Smooth muscle cell (in vitro differentiated cells): ENCODE data around the gene HHAT. TPM values are rescaled to one million over a fixed set of nuclear protein-coding genes. Genes with fewer than 3 reads are reported as not detected.

Experiments
- DNase-seq: peaks from one replicate; lab custom pipeline; 2025; ENCODE audit not compliant: unreplicated experiment; lab: John Stamatoyannopoulos, UW
- H2AFZ ChIP-seq: fragments of 200-600 bp; sonication (generic); 2 replicates; pipeline ENCODE4 v1.6.0; 2016; ENCODE audit warnings: antibody characterized with exemption, low read depth, mild to moderate bottlenecking
- H3F3A ChIP-seq: fragments of 200-600 bp; sonication (generic); 2 replicates; pipeline ENCODE4 v1.6.0; 2017; ENCODE audit warnings: antibody characterized with exemption, low read depth
- H3K27ac ChIP-seq: fragments of 200-600 bp; sonication (generic); 2 replicates; pipeline ENCODE4 v1.5.1; 2016; ENCODE audit warnings: low read depth, mild to moderate bottlenecking
- H3K27me3 ChIP-seq: fragments of 200-600 bp; sonication (generic); 2 replicates; pipeline ENCODE4 v1.6.1; 2016; ENCODE audit warnings: low read depth, mild to moderate bottlenecking
- H3K36me3 ChIP-seq: fragments of 200-600 bp; sonication (generic); 2 replicates; pipeline ENCODE4 v1.5.1; 2016; ENCODE audit warnings: low read depth
- H3K4me1 ChIP-seq: fragments of 200-600 bp; sonication (generic); 2 replicates; pipeline ENCODE4 v1.5.1; 2016; ENCODE audit warnings: low read depth
- H3K4me2 ChIP-seq: fragments of 200-600 bp; sonication (generic); 2 replicates; pipeline ENCODE4 v1.6.0; 2016; ENCODE audit warnings: mild to moderate bottlenecking
- H3K4me3 ChIP-seq: fragments of 200-600 bp; sonication (generic); 2 replicates; pipeline ENCODE4 v1.5.1; 2016; ENCODE audit warnings: mild to moderate bottlenecking
- H3K79me2 ChIP-seq: fragments of 200-600 bp; sonication (generic); 2 replicates; pipeline ENCODE4 v1.6.0; 2016; ENCODE audit warnings: low read depth, mild to moderate bottlenecking
- H3K9ac ChIP-seq: fragments of 200-600 bp; sonication (generic); 2 replicates; pipeline ENCODE4 v1.6.0; 2016; ENCODE audit warnings: low read depth
- H3K9me3 ChIP-seq: fragments of 200-600 bp; sonication (generic); replicated peaks from 2 replicates; pipeline ENCODE4 v1.5.1; 2016; ENCODE audit warnings: low read depth
- H4K20me1 ChIP-seq: fragments of 200-600 bp; sonication (generic); 2 replicates; pipeline ENCODE4 v1.6.0; 2016; ENCODE audit warnings: low read depth
- WGBS: methylation state at CpG from one replicate; pipeline ENCODE4 v1.1.7; 2016; ENCODE audit warnings: low lambda C conversion rate; 5-methylcytosine and 5-hydroxymethylcytosine counted together
- polyA plus RNA-seq: library from polyadenylated mRNA; unstranded; fragments of >200 nt; fragmentation: Nextera tagmentation; extraction: Ambion mirVana; gene quantifications from 2 replicates; pipeline ENCODE4 v1.2.1, GENCODE V29; 2016
- total RNA-seq: library from RNA; depleted of rRNA; stranded (reverse); fragments of >200 nt; gene quantifications from 2 replicates; pipeline ENCODE4 v1.2.3, GENCODE V29; 2014
- TF ChIP-seq, protein P1 (sequence below): fragments of 200-600 bp; sonication (generic); IDR thresholded peaks from 2 replicates; pipeline ENCODE4 v1.5.1; 2017; ENCODE audit warnings: borderline replicate concordance, mild to moderate bottlenecking, antibody characterized with exemption; ENCODE audit not compliant: insufficient read depth, poor library complexity, severe bottlenecking

Gene HHAT
- total and polyA plus RNA-seq, 2 experiments from 2014 or later: 4.6 to 9.8 TPM

DNA sequence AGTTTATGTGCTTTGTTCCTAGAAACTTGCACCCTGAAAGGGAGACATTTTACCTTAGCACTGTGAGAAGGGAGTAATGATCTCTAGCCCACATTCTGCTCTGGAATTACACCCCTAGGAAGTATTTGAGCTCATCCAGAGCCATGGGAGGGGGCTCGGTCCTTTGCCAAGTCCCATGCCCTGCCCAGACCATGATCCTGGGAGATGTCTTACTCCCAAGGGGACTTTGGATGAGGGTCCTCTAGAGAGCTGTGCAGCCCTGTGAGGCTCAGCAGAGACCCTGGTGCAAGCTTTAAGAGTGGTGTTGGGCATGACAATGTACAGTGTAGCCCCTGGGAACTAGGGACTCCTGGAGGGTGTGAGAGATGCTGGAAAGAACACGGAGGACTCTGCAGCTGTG is 241.4 kb downstream of the HHAT start:
- H3K4me1 ChIP-seq: no peaks in the 10 kb centered on the region
- H3K36me3 ChIP-seq: no peaks in the 10 kb centered on the region
- no peak overlapping the region for H2AFZ ChIP-seq
- no peaks in the 10 kb centered on the region for H4K20me1 ChIP-seq
- no peak overlapping the region for H3K9ac ChIP-seq
- H3F3A ChIP-seq: no peaks in the 10 kb centered on the region
- TF ChIP-seq, protein P1, sequence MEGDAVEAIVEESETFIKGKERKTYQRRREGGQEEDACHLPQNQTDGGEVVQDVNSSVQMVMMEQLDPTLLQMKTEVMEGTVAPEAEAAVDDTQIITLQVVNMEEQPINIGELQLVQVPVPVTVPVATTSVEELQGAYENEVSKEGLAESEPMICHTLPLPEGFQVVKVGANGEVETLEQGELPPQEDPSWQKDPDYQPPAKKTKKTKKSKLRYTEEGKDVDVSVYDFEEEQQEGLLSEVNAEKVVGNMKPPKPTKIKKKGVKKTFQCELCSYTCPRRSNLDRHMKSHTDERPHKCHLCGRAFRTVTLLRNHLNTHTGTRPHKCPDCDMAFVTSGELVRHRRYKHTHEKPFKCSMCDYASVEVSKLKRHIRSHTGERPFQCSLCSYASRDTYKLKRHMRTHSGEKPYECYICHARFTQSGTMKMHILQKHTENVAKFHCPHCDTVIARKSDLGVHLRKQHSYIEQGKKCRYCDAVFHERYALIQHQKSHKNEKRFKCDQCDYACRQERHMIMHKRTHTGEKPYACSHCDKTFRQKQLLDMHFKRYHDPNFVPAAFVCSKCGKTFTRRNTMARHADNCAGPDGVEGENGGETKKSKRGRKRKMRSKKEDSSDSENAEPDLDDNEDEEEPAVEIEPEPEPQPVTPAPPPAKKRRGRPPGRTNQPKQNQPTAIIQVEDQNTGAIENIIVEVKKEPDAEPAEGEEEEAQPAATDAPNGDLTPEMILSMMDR: no peak
- H3K27me3 ChIP-seq: no peaks in the 10 kb centered on the region
- no peak overlapping the region for H3K27ac ChIP-seq
- no peaks in the 10 kb centered on the region for H3K79me2 ChIP-seq
- no peaks in the 10 kb centered on the region for H3K9me3 ChIP-seq
- no peak for DNase-seq
- WGBS: 95% methylated on average over 2 of the region's 2 CpGs
- no peak overlapping the region for H3K4me3 ChIP-seq
- H3K4me2 ChIP-seq: no peak overlapping the region

- WGBS: 87% methylated on average over 14 of the region's 14 CpGs
These were observed 242.9 kb downstream of the HHAT start for GRCh38 chr1:210571356-210572284.

GRCh38 chr1:210573141-210573540 is 244.4 kb downstream of the HHAT start:
- 87% methylated on average over 6 of the region's 6 CpGs for WGBS
- Histone ChIP-seq H2AFZ (no peak overlapping the region), H3K27ac (no peak overlapping the region)

More at GRCh38 chr1:210571356-210572284, 242.9 kb downstream of the HHAT start:
- no peak overlapping the region for H3K27ac ChIP-seq
- no peaks in the 10 kb centered on the region for H3F3A ChIP-seq
- no peaks in the 10 kb centered on the region for H3K27me3 ChIP-seq
- DNase-seq: no peak
- H4K20me1 ChIP-seq: no peaks in the 10 kb centered on the region
- H3K4me1 ChIP-seq: no peaks in the 10 kb centered on the region
- no peak overlapping the region for H3K9ac ChIP-seq
- H2AFZ ChIP-seq: no peak overlapping the region
- no peaks in the 10 kb centered on the region for H3K9me3 ChIP-seq
- H3K4me2 ChIP-seq: no peak overlapping the region
- H3K36me3 ChIP-seq: no peaks in the 10 kb centered on the region
- H3K79me2 ChIP-seq: no peaks in the 10 kb centered on the region
- no peak overlapping the region for H3K4me3 ChIP-seq
- TF ChIP-seq, protein P1: no peak

More at GRCh38 chr1:210573141-210573540, 244.4 kb downstream of the HHAT start:
- no peak overlapping the region for H3K9ac ChIP-seq
- H3K9me3 ChIP-seq: no peaks in the 10 kb centered on the region
- H3K4me1 ChIP-seq: no peaks in the 10 kb centered on the region
- H3K4me2 ChIP-seq: no peak overlapping the region
- no peaks in the 10 kb centered on the region for H3F3A ChIP-seq
- H3K27me3 ChIP-seq: no peaks in the 10 kb centered on the region
- H3K36me3 ChIP-seq: no peaks in the 10 kb centered on the region
- H3K79me2 ChIP-seq: no peaks in the 10 kb centered on the region
- no peaks in the 10 kb centered on the region for H4K20me1 ChIP-seq
- no peak for DNase-seq
- TF ChIP-seq, protein P1: no peak
- no peak overlapping the region for H3K4me3 ChIP-seq
